ENCODE data around the gene EPN2.

DNA sequence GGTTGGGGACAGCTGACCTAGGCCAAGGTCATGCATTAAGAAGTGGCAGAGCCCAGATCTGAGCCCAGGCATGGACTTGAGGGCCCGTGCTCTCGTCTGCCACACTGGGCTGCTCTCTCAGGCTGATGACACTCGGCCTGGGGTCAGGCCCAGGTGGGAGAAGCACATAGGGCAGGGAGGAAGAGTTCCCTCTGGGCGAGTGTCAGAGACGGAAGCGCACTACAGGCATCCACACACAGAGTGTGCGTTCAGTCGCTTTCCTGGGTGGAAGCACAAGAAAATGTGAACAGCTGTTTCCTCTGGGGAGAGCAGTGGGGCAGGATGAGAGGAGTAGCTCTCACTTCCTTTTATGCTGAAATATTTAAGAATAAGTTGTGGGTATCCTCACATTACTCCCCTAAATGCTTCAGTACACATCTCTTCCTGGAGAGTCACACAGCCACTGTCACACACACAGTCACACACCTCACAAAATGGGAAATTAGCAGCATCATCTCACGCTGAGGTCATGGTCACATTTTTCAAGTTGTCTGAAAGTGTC is 65.7 kb downstream of the EPN2 start:
- TF ChIP-seq, protein P1, sequence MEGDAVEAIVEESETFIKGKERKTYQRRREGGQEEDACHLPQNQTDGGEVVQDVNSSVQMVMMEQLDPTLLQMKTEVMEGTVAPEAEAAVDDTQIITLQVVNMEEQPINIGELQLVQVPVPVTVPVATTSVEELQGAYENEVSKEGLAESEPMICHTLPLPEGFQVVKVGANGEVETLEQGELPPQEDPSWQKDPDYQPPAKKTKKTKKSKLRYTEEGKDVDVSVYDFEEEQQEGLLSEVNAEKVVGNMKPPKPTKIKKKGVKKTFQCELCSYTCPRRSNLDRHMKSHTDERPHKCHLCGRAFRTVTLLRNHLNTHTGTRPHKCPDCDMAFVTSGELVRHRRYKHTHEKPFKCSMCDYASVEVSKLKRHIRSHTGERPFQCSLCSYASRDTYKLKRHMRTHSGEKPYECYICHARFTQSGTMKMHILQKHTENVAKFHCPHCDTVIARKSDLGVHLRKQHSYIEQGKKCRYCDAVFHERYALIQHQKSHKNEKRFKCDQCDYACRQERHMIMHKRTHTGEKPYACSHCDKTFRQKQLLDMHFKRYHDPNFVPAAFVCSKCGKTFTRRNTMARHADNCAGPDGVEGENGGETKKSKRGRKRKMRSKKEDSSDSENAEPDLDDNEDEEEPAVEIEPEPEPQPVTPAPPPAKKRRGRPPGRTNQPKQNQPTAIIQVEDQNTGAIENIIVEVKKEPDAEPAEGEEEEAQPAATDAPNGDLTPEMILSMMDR (IDR thresholded peaks at IDR 0.05; ENCODE audit: insufficient read depth, low read length, poor library complexity, severe bottlenecking): no peak
- TF ChIP-seq EZH2phosphoT487 (conservative IDR thresholded peaks at IDR 0.05; ENCODE audit: low read length): no peak

All from SU-DHL-6 (cell line).